IMR-90 (cell line): ENCODE data around the gene MFAP1. TPM values are rescaled to one million over a fixed set of nuclear protein-coding genes. Genes with fewer than 3 reads are reported as not detected.

Experiments
- ATAC-seq: fragments of 200-7000 bp; cut with Tn5 transposase; 2 replicates; pipeline ENCODE4 v1.9.1; 2020; ENCODE audit warnings: low read depth, mild to moderate bottlenecking, moderate library complexity
- BruUV-seq: library from RNA; stranded (reverse); fragments of 400-500 nt; replicated peaks from 2 replicates; lab custom pipeline; 2021; lab: Mats Ljungman, UMichigan
- CTCF ChIA-PET: fragments of 300-600 bp; formaldehyde crosslinking; extraction: SDS; loops from one replicate; lab custom pipeline; 2021; ENCODE audit warnings: antibody characterized with exemption; lab: Yijun Ruan, JAX
- POLR2A ChIA-PET: fragments of 300-600 bp; sonication (Branson Sonifier 250); formaldehyde crosslinking; loops from one replicate; lab custom pipeline; 2022; ENCODE audit warnings: antibody characterized with exemption; ENCODE audit not compliant: unreplicated experiment; lab: Charles Lee
- DNase-seq: peaks from one replicate; pipeline ENCODE4 v3.0.0; 2013
- H2AFZ ChIP-seq: replicated peaks from 2 replicates; pipeline ENCODE3; 2013; ENCODE audit warnings: low read length, mild to moderate bottlenecking; ENCODE audit not compliant: poor library complexity
- H2AK5ac ChIP-seq: 2 replicates; pipeline ENCODE4 v1.6.1; 2013; ENCODE audit warnings: low read depth, low read length, inconsistent platforms
- H2AK9ac ChIP-seq: replicated peaks from 2 replicates; pipeline ENCODE3; 2013; ENCODE audit warnings: mild to moderate bottlenecking, low read depth, low read length, moderate library complexity; ENCODE audit not compliant: poor library complexity
- H2BK120ac ChIP-seq: 2 replicates; pipeline ENCODE4 v1.6.1; 2013; ENCODE audit warnings: low read depth, low read length, inconsistent platforms
- H2BK15ac ChIP-seq: 3 replicates; pipeline ENCODE4 v1.6.1; 2013; ENCODE audit warnings: low read depth, low read length, inconsistent platforms
- H2BK20ac ChIP-seq: 2 replicates; pipeline ENCODE4 v1.6.1; 2013; ENCODE audit warnings: low read depth, mild to moderate bottlenecking, inconsistent platforms, low read length, moderate library complexity
- H2BK5ac ChIP-seq: 2 replicates; pipeline ENCODE4 v1.6.1; 2013; ENCODE audit warnings: mild to moderate bottlenecking, low read depth, low read length, inconsistent platforms; ENCODE audit not compliant: poor library complexity, severe bottlenecking
- H3K14ac ChIP-seq: replicated peaks from 2 replicates; pipeline ENCODE4 v1.6.1; 2013; ENCODE audit warnings: low read depth, low read length, inconsistent platforms
- H3K18ac ChIP-seq: 2 replicates; pipeline ENCODE4 v1.6.1; 2013; ENCODE audit warnings: low read depth, low read length, control low read depth
- H3K23ac ChIP-seq: 2 replicates; pipeline ENCODE4 v1.6.1; 2013; ENCODE audit warnings: low read depth, low read length, inconsistent platforms
- H3K27ac ChIP-seq: 2 replicates; pipeline ENCODE4 v1.5.1; 2013; ENCODE audit warnings: mild to moderate bottlenecking, control low read depth, low read length; ENCODE audit not compliant: insufficient read depth
- H3K27me3 ChIP-seq: 2 replicates; pipeline ENCODE4 v1.6.1; 2013; ENCODE audit warnings: low read length; ENCODE audit not compliant: control insufficient read depth, insufficient read depth
- H3K36me3 ChIP-seq: 2 replicates; pipeline ENCODE4 v1.6.1; 2013; ENCODE audit warnings: low read length, mixed read lengths; ENCODE audit not compliant: control insufficient read depth, insufficient read depth
- H3K4ac ChIP-seq: 2 replicates; pipeline ENCODE4 v1.6.1; 2013; ENCODE audit warnings: low read depth, low read length, inconsistent platforms
- H3K4me1 ChIP-seq: 2 replicates; pipeline ENCODE4 v1.6.1; 2013; ENCODE audit warnings: low read length, mixed read lengths; ENCODE audit not compliant: control insufficient read depth, insufficient read depth
- H3K4me2 ChIP-seq: 2 replicates; pipeline ENCODE4 v1.6.1; 2013; ENCODE audit warnings: low read depth, mild to moderate bottlenecking, control low read depth, low read length, moderate library complexity
- H3K4me3 ChIP-seq: 2 replicates; pipeline ENCODE4 v1.5.1; 2013; ENCODE audit warnings: low read depth, mild to moderate bottlenecking, control low read depth, low read length, moderate library complexity; ENCODE audit not compliant: insufficient read depth
- H3K56ac ChIP-seq: 2 replicates; pipeline ENCODE4 v1.6.1; 2013; ENCODE audit warnings: low read length, inconsistent platforms; ENCODE audit not compliant: insufficient read depth; ENCODE audit errors: extremely low read depth
- H3K79me1 ChIP-seq, 2 experiments: 2 replicates each; pipeline ENCODE4 v1.6.1; 2013; ENCODE audit warnings: low read length in 2 of 2, inconsistent platforms in 1 of 2, low read depth in 1 of 2
- H3K9ac ChIP-seq: 2 replicates; pipeline ENCODE4 v1.6.1; 2013; ENCODE audit warnings: low read depth, low read length, control low read depth
- H3K9me1 ChIP-seq: 2 replicates; pipeline ENCODE4 v1.6.1; 2013; ENCODE audit warnings: low read length, inconsistent platforms; ENCODE audit not compliant: insufficient read depth
- H3K9me3 ChIP-seq: 2 replicates; pipeline ENCODE4 v1.6.1; 2013; ENCODE audit warnings: low read length; ENCODE audit not compliant: control insufficient read depth, insufficient read depth
- H4K20me1 ChIP-seq: 2 replicates; pipeline ENCODE4 v1.6.1; 2013; ENCODE audit warnings: low read length, inconsistent platforms; ENCODE audit not compliant: insufficient read depth
- H4K5ac ChIP-seq: 2 replicates; pipeline ENCODE4 v1.6.1; 2013; ENCODE audit warnings: mild to moderate bottlenecking, low read depth, low read length, control low read depth
- H4K8ac ChIP-seq, 2 experiments: 2 replicates each; pipeline ENCODE4 v1.6.1; 2013; ENCODE audit warnings: low read depth in 2 of 2, low read length in 2 of 2, control low read depth in 1 of 2, inconsistent platforms in 1 of 2
- H4K91ac ChIP-seq: 2 replicates; pipeline ENCODE4 v1.6.1; 2013; ENCODE audit warnings: low read depth, low read length, inconsistent platforms; ENCODE audit not compliant: insufficient read depth
- BHLHE40 ChIP-seq: fragments of 150-350 bp; IDR thresholded peaks from 2 replicates; pipeline ENCODE4 v1.6.1; 2016; ENCODE audit warnings: mild to moderate bottlenecking, low read depth, low read length
- MAZ ChIP-seq: IDR thresholded peaks from 2 replicates; pipeline ENCODE4 v1.6.1; 2012; ENCODE audit warnings: low read depth, mild to moderate bottlenecking, low read length, improper control_type of control experiment, moderate library complexity, borderline replicate concordance
- MXI1 ChIP-seq: IDR thresholded peaks from 2 replicates; pipeline ENCODE4 v1.6.1; 2012; ENCODE audit warnings: low read depth, mild to moderate bottlenecking, low read length, moderate library complexity, borderline replicate concordance
- RAD21 ChIP-seq: IDR thresholded peaks from 2 replicates; pipeline ENCODE4 v1.6.1; 2012; ENCODE audit warnings: low read length, improper control_type of control experiment
- WGBS, 2 experiments: methylation state at CpG; one replicate each; pipeline versions ENCODE4 v1.1.5 to v1.1.7; 2013; ENCODE audit warnings: missing lambda C conversion rate in 2 of 2; ENCODE audit not compliant: insufficient read length in 1 of 2; ENCODE audit errors: extremely low coverage in 2 of 2; 5-methylcytosine and 5-hydroxymethylcytosine counted together
- dilution Hi-C: fragments of 300-500 bp; cut with HindIII; formaldehyde crosslinking; loops from one replicate; pipeline ENCODE4 v1.14.3; 2018; ENCODE audit warnings: low sequenced_read_pairs; ENCODE audit not compliant: unreplicated experiment
- in situ Hi-C: fragments of 300-500 bp; cut with MboI; formaldehyde crosslinking; loops from 3 replicates; pipeline ENCODE4 v1.14.3; 2019; ENCODE audit warnings: low sequenced_read_pairs, inconsistent platforms, mixed read lengths
- intact Hi-C: fragments of 100-400 bp; cut with micrococcal nuclease; formaldehyde crosslinking; loops from 2 replicates; pipeline ENCODE4 v1.10.0; 2022
- polyA plus RNA-seq, 3 experiments: library from polyadenylated mRNA; depleted of rRNA; stranded (reverse); fragments of >200 nt; gene quantifications; 2 replicates each; pipeline ENCODE4 v1.2.3, GENCODE V29; 2012; ENCODE audit warnings: low replicate concordance in 1 of 3
- total RNA-seq: library from RNA; depleted of rRNA; stranded (reverse); fragments of >200 nt; gene quantifications from 2 replicates; pipeline ENCODE4 v1.2.3, GENCODE V29; 2012

MFAP1 gene
- total and polyA plus RNA-seq, 2 of the 4 experiments (the other 2 are of a cell fraction): 21.6 to 28.5 TPM

GRCh38 chr15:43763819-43764446 is 60.6 kb downstream of the MFAP1 start:
- Histone ChIP-seq H3K4me2 (no peak overlapping the region), H3K9me3 (no peaks in the 10 kb centered on the region), H3K23ac (no peak overlapping the region), H3K18ac (no peak overlapping the region), H2BK120ac (no peak overlapping the region), H4K5ac (no peak overlapping the region), H3K4ac (no peak overlapping the region), H3K36me3 (peaks cover 45% of the 10 kb centered on the region), H3K14ac (no peak overlapping the region), H2AK9ac (no peak overlapping the region), H3K9me1 (no peaks in the 10 kb centered on the region), H2BK20ac (no peak overlapping the region), H4K91ac (no peak overlapping the region), H3K27ac (no peak overlapping the region), H3K27me3 (no peaks in the 10 kb centered on the region), H3K9ac (no peak overlapping the region), H3K56ac (no peak overlapping the region), H4K20me1 (peaks cover 27% of the 10 kb centered on the region), H3K79me1 (peaks cover 15 to 36% of the 10 kb centered on the region in 2 experiments), H3K4me3 (no peak overlapping the region), H2AK5ac (no peak overlapping the region), H2BK5ac (peak overlapping the region; percentile 0), H2BK15ac (no peak overlapping the region), H2AFZ (no peak overlapping the region), H4K8ac (no peak overlapping the region), H3K4me1 (peaks cover 12% of the 10 kb centered on the region)
- ChIA-PET CTCF (no interaction called here), POLR2A (no interaction called here)
- dilution Hi-C loops (no loop called here), intact Hi-C loops (loop anchor here (10.0 kb wide), 1 partner anchor 319 kb away; no protein-coding TSS in a partner anchor), in situ Hi-C loops (no loop called here)
- ATAC-seq (no peak), DNase-seq (peak; percentile 33)
- TF ChIP-seq RAD21 (no peak), MXI1 (no peak), BHLHE40 (no peak), MAZ (no peak)
- no TSS peak for BruUV-seq
- no CpG with 5 or more reads among the region's 2 CpGs for WGBS, 2 experiments
